Measurements from ENCODE around the gene TAS2R60. TPM values are rescaled to one million over a fixed set of nuclear protein-coding genes. Genes with fewer than 3 reads are reported as not detected.

TAS2R60 gene
- total and polyA plus RNA-seq, 2 of the 8 experiments (the other 6 are each of a cell fraction or from before 2014, with no cell fraction given): 0.15 to 0.32 TPM

DNA sequence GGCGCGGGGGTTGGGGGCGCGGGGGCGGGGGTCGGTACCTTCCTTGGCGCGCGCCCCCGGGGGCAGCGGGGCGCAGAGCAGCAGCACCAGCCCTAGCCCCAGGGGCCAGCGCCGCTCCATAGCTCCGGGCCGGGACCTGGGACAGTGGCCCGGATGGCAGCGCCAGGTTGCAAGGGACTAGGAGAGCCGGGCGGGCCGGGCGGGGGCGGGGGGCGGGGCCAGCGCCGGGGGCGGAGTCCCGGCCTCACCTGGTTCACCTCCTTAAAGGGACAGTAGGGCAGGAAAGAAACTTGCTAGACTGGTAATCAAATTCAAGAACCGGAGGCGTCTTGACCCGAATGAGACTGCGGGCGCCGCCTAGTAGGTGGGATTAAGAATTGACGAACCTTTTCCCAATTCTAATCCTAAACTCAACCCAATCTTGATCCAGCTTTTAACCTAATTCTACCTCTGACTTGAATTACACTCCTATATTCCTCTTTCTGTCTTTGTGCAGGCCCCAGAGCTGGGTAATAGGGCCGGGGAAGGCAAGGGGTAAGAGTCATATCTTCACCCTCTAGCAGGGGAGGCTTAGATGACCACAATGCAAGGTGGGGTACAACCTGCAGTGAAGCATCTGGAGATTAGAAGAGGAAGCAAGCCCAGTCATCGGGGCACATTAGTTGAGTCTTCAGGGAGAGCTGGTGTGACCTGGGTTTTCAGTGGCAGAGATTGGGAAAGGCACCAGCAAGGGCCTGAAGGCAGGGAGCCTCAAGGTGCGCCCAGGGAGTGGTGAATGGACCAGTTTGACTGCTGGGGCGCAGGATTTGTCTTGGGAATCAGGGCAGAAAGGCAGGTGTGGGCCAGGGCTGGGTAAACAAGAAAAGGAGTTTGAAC, 34.3 kb upstream of the TAS2R60 start, which contains the start of gene EPHA1 (continued):
- TF ChIP-seq, protein P1, sequence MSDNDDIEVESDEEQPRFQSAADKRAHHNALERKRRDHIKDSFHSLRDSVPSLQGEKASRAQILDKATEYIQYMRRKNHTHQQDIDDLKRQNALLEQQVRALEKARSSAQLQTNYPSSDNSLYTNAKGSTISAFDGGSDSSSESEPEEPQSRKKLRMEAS (IDR thresholded peaks at IDR 0.05): no peak
- TF ChIP-seq SIX5 (IDR thresholded peaks at IDR 0.05; ENCODE audit: low read depth, low read length) (no peak), ASH2L (IDR thresholded peaks at IDR 0.05; ENCODE audit: low read length) (peak; percentile 58), JUND (IDR thresholded peaks at IDR 0.05; ENCODE audit: low read length) (no peak), POU5F1 (IDR thresholded peaks at IDR 0.05; ENCODE audit: low read depth, low read length) (no peak), RFX5 (IDR thresholded peaks at IDR 0.05; ENCODE audit: borderline replicate concordance, low read depth, low read length) (no peak), POLR2A (IDR thresholded peaks at IDR 0.05; ENCODE audit: control extremely low read depth in 1 of 2, low read depth in 2 of 2, low read length in 2 of 2) (peak in 1 of 2 experiments; percentile 34; a peak in 1 of 3 replicates), TAF1 (IDR thresholded peaks at IDR 0.05; ENCODE audit: low read depth, low read length) (peak; percentile 27), RAD21 (IDR thresholded peaks at IDR 0.05 in 1 of 2, conservative IDR thresholded peaks at IDR 0.05 in 1 of 2; ENCODE audit: low read depth in 2 of 2, low read length in 2 of 2) (peak; percentile 47 to 57), SAP30 (IDR thresholded peaks at IDR 0.05; ENCODE audit: insufficient read depth, insufficient replicate concordance, low read length) (no peak), SIRT6 (IDR thresholded peaks at IDR 0.05; ENCODE audit: low read length) (no peak), BRCA1 (IDR thresholded peaks at IDR 0.05; ENCODE audit: low read depth, low read length) (no peak), EGR1 (IDR thresholded peaks at IDR 0.05; ENCODE audit: borderline replicate concordance, low read depth, low read length) (0 out of 2 replicates have a peak, but pooled peaks have one; percentile 45), POLR2AphosphoS5 (IDR thresholded peaks at IDR 0.05; ENCODE audit: low read depth, low read length) (peak; percentile 34; the same call in 1 of the 2 replicates), EP300 (IDR thresholded peaks at IDR 0.05; ENCODE audit: borderline replicate concordance in 1 of 2, low read depth in 2 of 2, low read length in 2 of 2) (peak in 1 of 2 experiments; percentile 39; a peak in 1 of 3 replicates), CEBPB (IDR thresholded peaks at IDR 0.05; ENCODE audit: low read depth, low read length) (no peak), KDM4A (IDR thresholded peaks at IDR 0.05; ENCODE audit: low read depth, low read length, severe bottlenecking) (no peak), TCF12 (IDR thresholded peaks at IDR 0.05; ENCODE audit: low read depth, low read length) (no peak)
- TF ChIP-seq, protein P2, sequence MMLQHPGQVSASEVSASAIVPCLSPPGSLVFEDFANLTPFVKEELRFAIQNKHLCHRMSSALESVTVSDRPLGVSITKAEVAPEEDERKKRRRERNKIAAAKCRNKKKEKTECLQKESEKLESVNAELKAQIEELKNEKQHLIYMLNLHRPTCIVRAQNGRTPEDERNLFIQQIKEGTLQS (IDR thresholded peaks at IDR 0.05; ENCODE audit: insufficient read depth, low read depth, low read length): no peak
- TF ChIP-seq, protein P3, sequence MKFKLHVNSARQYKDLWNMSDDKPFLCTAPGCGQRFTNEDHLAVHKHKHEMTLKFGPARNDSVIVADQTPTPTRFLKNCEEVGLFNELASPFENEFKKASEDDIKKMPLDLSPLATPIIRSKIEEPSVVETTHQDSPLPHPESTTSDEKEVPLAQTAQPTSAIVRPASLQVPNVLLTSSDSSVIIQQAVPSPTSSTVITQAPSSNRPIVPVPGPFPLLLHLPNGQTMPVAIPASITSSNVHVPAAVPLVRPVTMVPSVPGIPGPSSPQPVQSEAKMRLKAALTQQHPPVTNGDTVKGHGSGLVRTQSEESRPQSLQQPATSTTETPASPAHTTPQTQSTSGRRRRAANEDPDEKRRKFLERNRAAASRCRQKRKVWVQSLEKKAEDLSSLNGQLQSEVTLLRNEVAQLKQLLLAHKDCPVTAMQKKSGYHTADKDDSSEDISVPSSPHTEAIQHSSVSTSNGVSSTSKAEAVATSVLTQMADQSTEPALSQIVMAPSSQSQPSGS (IDR thresholded peaks at IDR 0.05; ENCODE audit: low read length): no peak
